GM12878 (cell line): ENCODE results near the gene RAF1. TPM values are rescaled to one million over a fixed set of nuclear protein-coding genes. Genes with fewer than 3 reads are reported as not detected.

Experiments
- ATAC-seq: fragments of 200-7000 bp; cut with Tn5 transposase; 3 replicates; pipeline ENCODE4 v1.9.1; 2020; ENCODE audit warnings: mild to moderate bottlenecking, moderate library complexity
- BruUV-seq: library from RNA; stranded (reverse); fragments of 400-500 nt; replicated peaks from 2 replicates; lab custom pipeline; 2021; lab: Mats Ljungman, UMichigan
- CTCF ChIA-PET: fragments of 300-600 bp; sonication (Branson Sonifier 250); formaldehyde crosslinking; extraction: SDS; loops from one replicate; lab custom pipeline; 2021; ENCODE audit warnings: inconsistent platforms; lab: Yijun Ruan, JAX
- POLR2A ChIA-PET: fragments of 350-600 bp; formaldehyde crosslinking; extraction: SDS; loops from one replicate; lab custom pipeline; 2021; ENCODE audit warnings: inconsistent platforms; lab: Charles Lee
- RAD21 ChIA-PET: fragments of 300-600 bp; sonication (Branson Sonifier 250); formaldehyde crosslinking; loops from one replicate; lab custom pipeline; 2023; ENCODE audit warnings: antibody characterized with exemption; ENCODE audit not compliant: unreplicated experiment; lab: Charles Lee
- SMC1A ChIA-PET: fragments of 300-600 bp; sonication (Branson Sonifier 250); formaldehyde crosslinking; loops from one replicate; lab custom pipeline; 2023; ENCODE audit not compliant: unreplicated experiment, uncharacterized antibody; lab: Charles Lee
- DNase-seq: peaks from one replicate; pipeline ENCODE4 v3.0.0-alpha.2; 2011; ENCODE audit warnings: low read depth, low spot score
- FAIRE-seq: peaks from 3 replicates; lab custom pipeline; 2011; peaks lifted over from hg19 to GRCh38; lab: Jason Lieb, UNC
- H2AFZ ChIP-seq: 2 replicates; pipeline ENCODE4 v1.6.0; 2011; ENCODE audit warnings: low read depth, low read length, control low read depth; ENCODE audit not compliant: control insufficient read depth
- H3K27ac ChIP-seq: 2 replicates; pipeline ENCODE4 v1.5.1; 2011; ENCODE audit warnings: control low read depth; ENCODE audit not compliant: control insufficient read depth, insufficient read depth
- H3K27me3 ChIP-seq, 2 experiments: replicated peaks in 1 of 2; 2 replicates each; pipeline versions ENCODE4 v1.6.0 to v1.6.1; 2011; ENCODE audit warnings: low read length in 1 of 2; ENCODE audit not compliant: control insufficient read depth in 2 of 2, insufficient read depth in 2 of 2
- H3K36me3 ChIP-seq, 2 experiments: 2 replicates each; pipeline ENCODE4 v1.5.1; 2011; ENCODE audit warnings: low read length in 1 of 2; ENCODE audit not compliant: control insufficient read depth in 2 of 2, insufficient read depth in 2 of 2
- H3K4me1 ChIP-seq: 2 replicates; pipeline ENCODE4 v1.6.1; 2011; ENCODE audit warnings: mild to moderate bottlenecking, low read length, moderate library complexity, mixed read lengths; ENCODE audit not compliant: control insufficient read depth, insufficient read depth
- H3K4me2 ChIP-seq: 2 replicates; pipeline ENCODE4 v1.6.0; 2011; ENCODE audit warnings: control low read depth; ENCODE audit not compliant: control insufficient read depth, insufficient read depth
- H3K4me3 ChIP-seq: fragments of 200-600 bp; sonication (generic); 2 replicates; pipeline ENCODE4 v1.5.1; 2016
- H3K79me2 ChIP-seq: 2 replicates; pipeline ENCODE4 v1.6.0; 2011; ENCODE audit warnings: low read length; ENCODE audit not compliant: control insufficient read depth, insufficient read depth
- H3K9ac ChIP-seq: 2 replicates; pipeline ENCODE4 v1.8.0; 2011; ENCODE audit warnings: low read length, control low read depth, mixed read lengths; ENCODE audit not compliant: control insufficient read depth, insufficient read depth
- H3K9me3 ChIP-seq: replicated peaks from 3 replicates; pipeline ENCODE4 v1.5.1; 2011; ENCODE audit warnings: mild to moderate bottlenecking, low read length; ENCODE audit not compliant: control insufficient read depth, insufficient read depth
- H4K20me1 ChIP-seq: 2 replicates; pipeline ENCODE4 v1.6.0; 2011; ENCODE audit not compliant: control insufficient read depth, insufficient read depth
- EP300 ChIP-seq, 2 experiments: fragments of 150-350 bp in 1 of 2; IDR thresholded peaks; 2 replicates each; pipeline ENCODE4 v1.6.1; 2011 to 2012; ENCODE audit warnings: low read depth in 2 of 2, low read length in 2 of 2, borderline replicate concordance in 1 of 2, improper control_type of control experiment in 1 of 2, inconsistent platforms in 1 of 2; ENCODE audit not compliant: control insufficient read depth in 1 of 2
- JUNB ChIP-seq: IDR thresholded peaks from 2 replicates; pipeline ENCODE4 v1.6.1; 2016; ENCODE audit warnings: antibody characterized with exemption, mild to moderate bottlenecking
- MEF2A ChIP-seq: IDR thresholded peaks from 2 replicates; pipeline ENCODE4 v1.6.1; 2011; ENCODE audit warnings: low read depth, mild to moderate bottlenecking, low read length, moderate library complexity; ENCODE audit not compliant: insufficient read depth
- MTA2 ChIP-seq: fragments of 450-650 bp; IDR thresholded peaks from 2 replicates; pipeline ENCODE4 v1.6.1; 2016; ENCODE audit warnings: low read depth, mild to moderate bottlenecking, moderate library complexity
- SMAD5 ChIP-seq: IDR thresholded peaks from 2 replicates; pipeline ENCODE4 v1.6.1; 2016; ENCODE audit warnings: antibody characterized with exemption, low read depth
- SRF ChIP-seq, 2 experiments: IDR thresholded peaks; 2 replicates each; pipeline ENCODE4 v1.6.1; 2011; ENCODE audit warnings: low read depth in 2 of 2, low read length in 2 of 2, mild to moderate bottlenecking in 1 of 2, moderate library complexity in 1 of 2
- SUPT20H ChIP-seq: IDR thresholded peaks from 2 replicates; pipeline ENCODE4 v1.6.1; 2011; ENCODE audit warnings: low read depth, mild to moderate bottlenecking, low read length, moderate library complexity, borderline replicate concordance; ENCODE audit not compliant: control insufficient read depth
- TAF1 ChIP-seq: IDR thresholded peaks from 2 replicates; pipeline ENCODE4 v1.6.1; 2011; ENCODE audit warnings: mild to moderate bottlenecking, low read depth, low read length, borderline replicate concordance
- TCF3 ChIP-seq: IDR thresholded peaks from 2 replicates; pipeline ENCODE4 v1.6.1; 2012; ENCODE audit warnings: low read depth, mild to moderate bottlenecking, low read length, borderline replicate concordance; ENCODE audit not compliant: insufficient read depth
- TCF7 ChIP-seq: IDR thresholded peaks from 2 replicates; pipeline ENCODE4 v1.6.1; 2014; ENCODE audit warnings: antibody characterized with exemption, borderline replicate concordance
- WRNIP1 ChIP-seq: IDR thresholded peaks from 2 replicates; pipeline ENCODE4 v1.6.1; 2011; ENCODE audit warnings: low read depth, low read length, improper control_type of control experiment, borderline replicate concordance
- WGBS: methylation state at CpG from one replicate; pipeline ENCODE4 v1.1.6; 2016; ENCODE audit warnings: low lambda C conversion rate; ENCODE audit not compliant: insufficient replicate concordance, insufficient coverage; ENCODE audit errors: missing lambda C conversion rate; 5-methylcytosine and 5-hydroxymethylcytosine counted together
- in situ Hi-C: fragments of 300-500 bp; cut with MboI; formaldehyde crosslinking; loops from 9 replicates; pipeline ENCODE4 v1.14.3; 2018; ENCODE audit warnings: mixed read lengths
- intact Hi-C: fragments of 100-400 bp; cut with micrococcal nuclease; formaldehyde crosslinking; loops from one replicate; pipeline ENCODE4 v1.14.2; 2022; ENCODE audit not compliant: unreplicated experiment
- polyA plus RNA-seq, 11 experiments: library from polyadenylated mRNA; depleted of rRNA in 4 of 11; unstranded in 6 of 11; stranded (reverse) in 5 of 11; fragments of >200 nt; fragmentation: Nextera tagmentation in 4 of 11; fragmentation: Illumina TruSeq in 1 of 11; extraction: Ambion mirVana in 4 of 11; extraction: Trizol in 1 of 11; gene quantifications; 1 replicate in 1 of 11; 2 replicates in 10 of 11; pipeline versions ENCODE4 v1.2.1 to v1.2.3, GENCODE V29; 2011 to 2016; ENCODE audit warnings: inconsistent platforms in 2 of 11, missing spikeins in 2 of 11, low read depth in 1 of 11
- total RNA-seq, 4 experiments: library from RNA; depleted of rRNA in 3 of 4; stranded (reverse); fragments of >200 nt in 3 of 4; fragmentation: Illumina TruSeq in 1 of 4; extraction: Trizol in 1 of 4; gene quantifications; 2 replicates each; pipeline versions ENCODE4 v1.2.1 to v1.2.3, GENCODE V29; 2013 to 2021

Gene RAF1
- total and polyA plus RNA-seq, 10 of the 15 experiments (the other 5 are each of a cell fraction or from before 2014, with no cell fraction given): 20.4 to 151 (median 77.8) TPM

DNA sequence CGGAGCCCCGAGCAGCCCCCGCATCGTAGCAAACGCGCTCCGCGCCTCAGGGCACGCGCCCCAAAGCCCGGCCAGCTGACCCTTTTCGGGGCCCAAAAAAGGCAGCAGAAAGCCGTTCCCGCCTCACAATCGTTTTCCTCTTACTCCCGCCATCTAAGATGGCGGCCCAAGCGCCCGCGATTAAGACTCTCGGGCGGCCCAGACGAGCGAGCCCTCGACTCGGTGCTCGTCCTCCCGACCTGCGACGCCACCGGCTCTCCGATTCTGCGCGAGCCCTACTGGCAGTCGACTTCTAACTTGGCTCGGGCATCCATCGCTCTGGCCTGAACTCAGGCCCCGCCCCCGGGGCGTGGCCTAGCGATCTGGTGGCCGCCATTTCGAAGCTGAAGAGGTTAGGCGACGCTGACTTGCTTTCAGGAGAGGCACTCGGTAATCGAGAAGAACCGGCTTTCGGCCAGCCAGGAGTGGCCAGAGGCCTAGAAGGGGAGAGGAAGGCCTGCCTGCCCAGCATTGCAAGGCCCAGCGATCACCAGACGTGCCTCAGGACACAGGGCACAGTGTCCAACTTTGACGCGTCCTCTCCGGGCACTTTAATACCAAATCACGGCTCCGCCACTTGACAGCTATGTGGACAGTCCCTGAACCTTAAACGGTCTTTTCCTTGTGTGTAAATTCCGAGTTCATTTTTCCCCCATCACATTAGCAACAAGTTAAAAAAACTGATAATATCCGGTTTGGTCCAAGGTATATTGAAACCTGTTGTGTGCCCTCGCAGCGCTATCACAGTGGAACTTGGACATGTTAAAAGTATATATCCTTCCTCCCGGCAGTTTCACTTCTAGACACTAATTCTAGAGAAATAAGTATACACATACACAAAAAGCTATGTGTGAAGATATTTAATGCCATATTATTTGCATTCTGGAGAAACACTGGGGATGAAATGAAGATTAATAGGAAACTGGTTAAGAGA, at the start of gene RAF1 (continued):
- peak in 1 of 2 experiments; percentile 30; a peak in 1 of 4 replicates for TF ChIP-seq EP300 (IDR thresholded peaks at IDR 0.05; ENCODE audit: borderline replicate concordance in 1 of 2, control insufficient read depth in 1 of 2, low read depth in 2 of 2, low read length in 2 of 2)
- peak; percentile 91 to 99 for TF ChIP-seq SRF (IDR thresholded peaks at IDR 0.05; ENCODE audit: low read depth in 2 of 2, low read length in 2 of 2)
- no peak for TF ChIP-seq JUNB
- no peak for TF ChIP-seq MTA2
- TF ChIP-seq TAF1: peak; percentile 87

DNA sequence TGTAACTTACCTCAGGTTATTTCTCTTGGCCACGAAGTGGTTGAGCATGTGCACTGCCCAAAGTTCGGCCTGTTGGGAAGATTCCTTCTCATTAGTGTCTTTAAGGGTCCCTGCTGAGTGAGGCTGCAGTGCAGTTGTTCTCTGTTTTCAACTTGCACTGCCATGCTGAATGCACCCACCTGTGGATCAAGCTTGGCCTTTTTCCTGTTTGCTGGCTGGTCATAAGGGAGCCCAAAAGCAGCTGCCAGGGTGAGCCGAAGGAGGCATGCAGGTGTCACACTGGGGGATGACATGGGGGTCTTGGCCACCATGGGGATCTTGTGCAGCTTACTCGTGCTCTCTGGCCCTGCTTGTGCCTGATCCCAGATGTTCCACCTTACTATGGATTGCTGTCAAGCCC, 46.1 kb upstream of the RAF1 start:
- Histone ChIP-seq H2AFZ (no peak overlapping the region), H3K4me3 (no peak overlapping the region), H3K9ac (no peak overlapping the region), H3K4me1 (no peaks in the 10 kb centered on the region), H3K79me2 (no peaks in the 10 kb centered on the region), H3K27ac (no peak overlapping the region), H3K27me3 (no peaks in the 10 kb centered on the region; a peak in 1 of 4 replicates), H3K36me3 (no peaks in the 10 kb centered on the region), H4K20me1 (no peaks in the 10 kb centered on the region; the same call in 1 of the 2 replicates), H3K4me2 (no peak overlapping the region), H3K9me3 (no peaks in the 10 kb centered on the region)
- ChIA-PET CTCF (interaction anchor here (1.7 kb wide), 1 partner anchor 10 kb away, joined by 7 read pairs; no protein-coding TSS in a partner anchor), RAD21 (no interaction called here), SMC1A (interaction anchor here (1.0 kb wide), 1 partner anchor 51 kb away, joined by 3 read pairs; no protein-coding TSS in a partner anchor), POLR2A (no interaction called here)
- no peak for TF ChIP-seq MEF2A
- no peak for TF ChIP-seq SUPT20H
- TF ChIP-seq SMAD5: no peak
- no peak for TF ChIP-seq TCF7
- TF ChIP-seq TCF3: no peak
- TF ChIP-seq WRNIP1: no peak
- in situ Hi-C loops (loop anchor here (25.0 kb wide), 1 partner anchor 573 kb away; no protein-coding TSS in a partner anchor), intact Hi-C loops (no loop called here)
- DNase-seq: no peak
- no TSS peak for BruUV-seq
- FAIRE-seq: no peak
- WGBS: 1% methylated on average over 4 of the region's 4 CpGs
- no peak for ATAC-seq
